HG02678 (cell line): ENCODE results near the gene FAM174B.

Source experiments
- ATAC-seq: cut with Tn5 transposase; IDR thresholded peaks from one replicate; pipeline ENCODE4 v1.9.1; 2021; ENCODE audit warnings: mild to moderate bottlenecking, moderate library complexity; ENCODE audit not compliant: unreplicated experiment

The FAM174B gene

DNA sequence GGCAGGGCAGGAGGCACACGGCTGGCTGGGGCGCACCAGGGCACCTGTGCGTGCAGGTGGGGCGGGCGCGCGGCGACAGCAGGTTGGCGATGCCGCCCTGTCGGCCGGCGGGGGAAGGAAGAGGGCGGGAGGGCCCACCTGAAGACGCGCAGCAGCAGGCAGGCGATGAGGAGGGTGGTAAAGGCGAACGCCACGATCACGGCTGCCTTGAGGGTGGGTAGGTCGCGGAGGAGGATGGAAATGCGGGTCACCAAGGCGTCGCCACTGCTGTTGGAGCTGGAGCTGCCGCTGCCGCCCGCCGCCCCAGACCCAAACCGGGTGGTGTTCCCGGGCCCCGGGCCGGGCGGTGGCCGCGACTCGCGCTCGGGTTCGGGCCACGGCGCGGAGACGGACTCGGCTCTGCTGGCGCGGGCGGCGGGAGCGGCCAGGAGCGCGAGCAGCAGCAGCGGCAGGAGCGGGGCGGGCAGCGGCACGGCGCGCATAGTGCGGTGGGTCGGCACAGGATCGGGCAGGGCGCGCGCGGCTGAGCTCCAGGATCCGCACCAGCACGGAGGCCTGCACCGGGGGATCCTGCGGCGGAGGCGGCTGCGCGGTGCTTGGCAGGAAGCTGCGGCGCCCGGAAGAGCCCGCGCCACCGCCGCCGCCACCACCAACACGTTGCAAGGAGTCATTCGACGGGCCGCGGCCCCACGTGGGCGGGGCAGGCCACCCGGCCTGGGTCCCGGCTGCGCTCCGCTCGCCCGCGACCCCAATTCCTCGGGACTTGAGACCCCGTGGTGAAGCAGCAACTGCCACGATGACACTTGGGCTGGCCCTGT is at the start of gene FAM174B:
Gene FAM174B (minus strand): TSS at position 598 of the 818 bp plus-strand sequence.
- no peak for ATAC-seq

DNA sequence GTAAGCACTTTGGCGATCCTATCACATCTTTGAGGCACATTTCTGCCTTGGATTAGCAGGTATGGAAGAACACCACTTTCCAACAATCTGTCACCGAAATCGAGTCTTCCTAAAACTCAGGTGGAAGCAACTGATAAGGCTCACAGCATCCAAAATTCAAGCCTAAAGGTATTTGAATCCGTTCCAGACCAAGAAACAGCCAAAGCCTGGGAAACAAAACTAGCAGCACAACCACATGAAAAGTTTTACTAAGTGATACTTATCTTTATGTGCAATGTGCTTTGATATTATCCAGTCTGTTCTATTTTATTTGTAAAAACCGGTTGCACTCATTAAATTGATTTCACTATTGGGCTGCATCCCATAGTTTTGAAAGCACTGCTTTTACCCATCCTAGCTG is 40.5 kb upstream of the FAM174B start:
- ATAC-seq: no peak

- no peak for ATAC-seq
Measured at GRCh38 chr15:92693691-92694331, 38.2 kb upstream of the FAM174B start.

- ATAC-seq: no peak
Measured at GRCh38 chr15:92690395-92690794, 34.8 kb upstream of the FAM174B start.

DNA sequence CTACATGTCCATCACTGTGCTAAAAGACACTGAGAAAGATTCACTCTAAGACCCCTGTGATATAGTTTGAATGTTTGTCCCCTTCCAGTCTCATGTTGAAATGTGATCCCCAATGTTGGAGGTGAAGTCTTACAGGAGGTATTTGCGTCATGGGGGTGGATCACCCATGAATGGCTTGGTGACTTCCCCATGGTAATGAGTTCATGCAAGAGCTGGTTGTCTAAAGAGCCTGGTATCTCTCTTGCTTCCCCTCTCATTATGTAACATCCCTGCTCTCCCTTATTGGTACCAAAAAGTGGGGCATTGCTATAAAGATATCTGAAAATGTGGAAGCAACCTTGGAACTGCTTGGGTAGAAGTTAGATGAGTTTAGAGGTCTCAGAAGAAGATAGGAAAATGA is 32.2 kb upstream of the FAM174B start:
- ATAC-seq: no peak

DNA sequence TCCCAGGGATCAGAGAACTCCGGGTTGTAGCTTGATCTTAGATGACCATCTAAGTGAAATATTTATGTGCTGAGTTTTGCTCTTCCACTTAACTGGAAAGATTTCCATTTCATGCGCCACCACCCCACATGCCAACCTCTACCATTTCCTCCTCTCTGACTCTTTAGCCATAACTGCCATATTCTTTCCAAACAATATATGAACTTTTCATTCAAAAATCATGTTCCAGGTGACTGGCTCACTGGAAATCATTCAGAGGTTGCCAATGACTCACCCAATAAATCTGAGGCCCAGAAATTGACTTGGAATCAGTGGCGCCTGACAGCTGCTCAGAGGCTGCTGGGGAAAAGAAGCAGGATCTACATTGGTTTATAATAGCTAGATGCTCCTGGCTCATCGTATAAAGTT is 31.6 kb upstream of the FAM174B start:
- ATAC-seq: no peak

- no peak for ATAC-seq
Measured at GRCh38 chr15:92683511-92683834, 27.9 kb upstream of the FAM174B start.

GRCh38 chr15:92682741-92683510 is 27.4 kb upstream of the FAM174B start:
- ATAC-seq: no peak

GRCh38 chr15:92681141-92681631 is 25.6 kb upstream of the FAM174B start:
- ATAC-seq: no peak

DNA sequence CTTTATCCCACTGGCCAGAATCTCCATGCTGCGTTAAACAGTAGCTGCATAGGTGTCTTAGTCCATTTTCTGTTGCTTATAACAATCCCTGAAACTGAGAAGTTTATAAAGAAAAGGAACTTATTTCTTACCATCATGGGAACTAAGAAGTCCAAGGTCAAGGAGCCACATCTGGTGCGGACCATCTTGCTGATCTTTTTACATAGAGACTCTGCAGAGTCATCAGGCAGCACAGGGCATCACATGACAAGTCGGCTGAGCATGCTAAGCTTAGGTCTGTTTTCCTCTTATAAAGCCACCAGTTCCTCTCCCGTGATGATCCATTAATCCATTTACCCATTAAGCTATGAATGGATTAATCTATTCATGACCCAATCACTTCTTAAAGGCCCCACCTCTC is 22.4 kb upstream of the FAM174B start:
- ATAC-seq: no peak

GRCh38 chr15:92676561-92676960 is 21.0 kb upstream of the FAM174B start:
- ATAC-seq: no peak

- ATAC-seq: no peak
Measured at GRCh38 chr15:92675485-92675884, 19.9 kb upstream of the FAM174B start.

DNA sequence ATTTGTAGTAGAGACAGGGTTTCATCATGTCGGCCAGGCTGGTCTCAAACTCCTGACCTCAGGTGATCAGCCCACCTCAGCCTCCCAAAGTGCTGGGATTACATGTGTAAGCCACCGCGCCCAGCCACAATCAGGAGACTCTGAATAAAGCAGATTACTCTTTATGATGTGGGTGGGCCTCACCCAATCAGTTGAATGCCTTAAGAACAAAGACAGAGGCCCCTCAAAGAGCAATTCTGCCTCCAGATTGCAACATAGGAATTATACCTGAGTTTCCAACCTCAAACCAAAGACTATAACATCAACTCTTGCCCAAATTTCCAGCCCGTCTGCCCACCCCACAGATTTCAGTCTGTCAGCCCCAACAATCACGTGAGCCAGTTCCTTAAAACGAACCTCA is 18.8 kb upstream of the FAM174B start:
- ATAC-seq: no peak

DNA sequence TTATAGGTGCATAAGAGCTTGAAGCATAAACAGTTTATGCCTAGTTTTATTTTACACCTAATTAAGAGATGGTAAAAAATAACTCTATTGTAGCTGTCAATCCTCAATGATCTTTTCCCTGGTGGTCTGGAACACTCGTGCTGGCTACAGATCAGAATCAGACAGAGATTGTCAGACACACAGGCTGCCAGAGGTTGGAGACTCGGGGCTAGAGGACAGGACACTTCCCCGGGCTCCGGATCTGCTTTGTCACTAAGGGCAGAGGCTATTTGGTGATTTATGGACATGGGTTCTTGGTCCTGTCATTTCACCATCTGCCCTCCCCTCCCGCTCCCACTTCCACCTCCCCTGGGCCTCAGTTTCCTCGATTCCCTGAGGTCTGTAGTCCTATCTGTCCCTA is 16.5 kb upstream of the FAM174B start:
- no peak for ATAC-seq

- ATAC-seq: no peak
Measured at GRCh38 chr15:92671406-92671805, 15.8 kb upstream of the FAM174B start.

DNA sequence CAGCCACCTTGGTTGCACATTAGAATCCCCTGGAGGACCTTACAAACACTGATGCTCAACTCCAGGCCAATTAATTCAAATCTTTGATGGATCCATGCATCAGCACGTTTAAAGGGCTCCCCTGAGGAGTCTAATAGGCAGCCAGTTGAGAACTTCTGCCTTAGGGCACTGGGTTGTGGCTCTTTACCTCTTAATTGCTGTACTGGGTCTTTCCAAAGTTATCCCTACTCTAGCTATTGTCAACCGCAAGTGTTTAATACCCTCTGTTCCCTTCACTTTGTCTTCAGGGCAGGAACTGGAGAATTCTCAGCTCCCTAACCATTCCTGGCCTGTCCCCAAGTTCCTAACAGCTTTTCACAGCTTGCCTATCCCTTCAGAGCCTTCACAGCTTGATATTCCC is 15.0 kb upstream of the FAM174B start:
- ATAC-seq: no peak

DNA sequence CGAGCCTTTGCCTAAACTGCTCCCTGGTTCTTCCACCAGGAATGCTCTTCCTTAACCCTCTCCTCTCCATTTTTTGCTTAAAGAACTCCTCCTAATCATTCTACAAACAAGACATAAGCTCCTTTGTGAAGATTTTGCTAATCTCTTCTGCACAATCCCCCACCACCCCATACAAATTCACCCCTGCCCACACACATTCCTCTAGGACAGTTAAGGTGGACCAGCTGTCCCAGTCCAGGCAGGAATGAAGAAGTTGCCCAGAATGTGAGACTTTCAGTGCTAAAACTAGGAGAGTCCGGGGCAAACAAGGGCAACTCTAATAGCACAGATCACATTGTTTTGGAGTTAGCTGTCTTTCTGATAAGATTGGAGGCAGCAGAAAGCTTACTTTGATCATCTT is 13.9 kb upstream of the FAM174B start:
- no peak for ATAC-seq

DNA sequence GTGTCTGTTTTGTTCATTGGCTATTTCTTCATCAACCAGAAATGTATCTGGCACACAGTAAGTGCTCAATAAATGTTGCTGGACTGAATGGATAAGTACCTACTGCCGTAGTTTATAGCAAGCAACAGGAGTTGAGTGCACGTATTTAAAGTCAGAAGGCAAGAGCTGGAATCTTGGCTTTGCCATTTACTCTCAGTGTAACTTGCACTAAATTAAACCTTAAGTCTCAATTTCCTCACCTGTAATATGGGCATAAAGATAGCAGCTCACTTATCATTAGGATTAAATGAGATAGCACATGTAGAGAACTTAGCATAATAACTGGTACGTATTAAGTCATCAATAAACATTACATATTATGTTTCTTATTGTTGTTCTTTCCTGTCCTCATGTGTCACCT is 13.0 kb upstream of the FAM174B start:
- no peak for ATAC-seq

- ATAC-seq: no peak
Measured at GRCh38 chr15:92667970-92668485, 12.5 kb upstream of the FAM174B start.

DNA sequence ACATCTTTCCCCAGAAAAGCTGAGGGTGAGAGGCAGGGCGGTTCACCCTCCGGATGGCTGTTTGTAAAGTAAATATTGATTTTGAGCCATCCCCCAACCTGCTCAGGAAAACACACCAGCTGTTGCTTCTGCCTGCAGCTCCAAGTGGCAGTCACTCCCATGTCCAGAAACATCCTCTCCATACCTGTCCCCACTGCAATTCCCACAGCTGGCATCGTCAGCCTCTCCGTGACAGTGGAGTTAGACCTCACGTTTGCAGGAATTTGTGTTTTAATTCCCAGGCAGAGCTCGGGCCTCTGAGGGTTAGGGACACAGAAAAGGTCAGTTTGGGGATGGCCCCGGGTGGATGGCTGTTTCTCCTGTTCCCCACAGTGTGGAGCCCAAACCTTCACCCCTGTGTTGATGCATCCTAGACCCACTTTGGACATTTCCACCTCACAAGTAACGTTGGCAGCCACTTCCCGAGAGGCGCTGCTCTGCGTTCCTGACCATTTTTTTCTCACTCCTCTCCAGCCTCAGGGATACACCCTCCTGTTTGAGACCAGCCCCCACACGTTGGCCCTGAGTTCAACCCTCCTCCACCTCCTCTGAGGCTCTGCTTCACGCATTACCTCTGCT is 11.8 kb upstream of the FAM174B start:
- no peak for ATAC-seq

DNA sequence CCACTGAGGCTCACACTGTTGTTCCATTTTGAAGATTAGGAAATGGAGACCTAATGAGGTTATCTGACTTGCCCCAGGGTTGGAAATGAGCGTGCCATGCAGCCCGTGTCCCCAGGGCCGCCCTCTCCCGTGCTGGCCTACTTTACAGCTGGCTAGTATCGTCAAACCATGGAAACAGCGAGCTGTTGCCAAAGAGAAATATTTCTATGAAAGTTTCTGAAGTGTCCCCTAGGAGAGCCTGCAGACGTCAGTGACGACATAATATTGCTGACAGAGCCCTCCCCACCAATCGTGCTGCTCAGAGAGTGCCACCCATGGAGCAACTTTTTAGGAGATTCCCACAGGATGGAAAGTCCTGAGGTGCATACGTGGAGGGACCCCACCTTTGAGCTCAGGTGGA is 11.2 kb upstream of the FAM174B start:
- no peak for ATAC-seq
